Psoas muscle (tissue), 8 donors: ENCODE results near the gene ARHGAP30. TPM values are rescaled to one million over a fixed set of nuclear protein-coding genes. Genes with fewer than 3 reads are reported as not detected.

Source experiments
- ATAC-seq, 4 donors: fragments of 200-7000 bp; cut with Tn5 transposase; one replicate each; pipeline ENCODE4 v1.9.1; 2020; ENCODE audit warnings: moderate library complexity in 3 of 4, mild to moderate bottlenecking in 2 of 4
- DNase-seq, 2 donors: peaks; one replicate each; pipeline ENCODE4 v3.0.0-alpha.2; 2020
- H3K27ac ChIP-seq: fragments of 200-600 bp; one replicate; pipeline ENCODE4 v1.8.0; 2022
- H3K27me3 ChIP-seq, 3 donors: fragments of 200-600 bp in 1 of 3; one replicate each; pipeline versions ENCODE4 v1.6.1 to v1.8.0; 2013 to 2022; ENCODE audit warnings: low read length in 2 of 3, mild to moderate bottlenecking in 2 of 3, moderate library complexity in 1 of 3; ENCODE audit not compliant: insufficient read depth in 3 of 3
- H3K36me3 ChIP-seq, 2 donors: fragments of 200-600 bp in 1 of 2; one replicate each; pipeline versions ENCODE4 v1.6.1 to v1.8.0; 2013 to 2022; ENCODE audit warnings: low read depth in 1 of 2, mild to moderate bottlenecking in 1 of 2, moderate library complexity in 1 of 2; ENCODE audit not compliant: insufficient read depth in 1 of 2
- H3K4me1 ChIP-seq: fragments of 200-600 bp; one replicate; pipeline ENCODE4 v1.8.0; 2022
- H3K4me3 ChIP-seq: fragments of 200-600 bp; one replicate; pipeline ENCODE4 v1.8.0; 2022; ENCODE audit warnings: mild to moderate bottlenecking
- H3K9me3 ChIP-seq: fragments of 200-600 bp; one replicate; pipeline ENCODE4 v1.8.0; 2022
- CTCF ChIP-seq: fragments of 200-600 bp; IDR thresholded peaks from one replicate; pipeline ENCODE4 v1.8.0; 2022; ENCODE audit warnings: antibody characterized with exemption
- WGBS, 3 donors: extraction: QIAGEN DNeasy Blood & Tissue Kit; methylation state at CpG; one replicate each; pipeline versions ENCODE4 v1.1.6 to v1.1.7; 2013; 5-methylcytosine and 5-hydroxymethylcytosine counted together
- intact Hi-C, 2 donors: fragments of 100-400 bp; cut with DNase I; formaldehyde crosslinking; loops; one replicate each; pipeline versions ENCODE4 v1.11.0 to v1.14.2; 2022
- polyA plus RNA-seq, 3 donors: library from polyadenylated mRNA; stranded (reverse); fragments of 200-250 nt; gene quantifications; one replicate each; pipeline ENCODE4 v1.2.3, GENCODE V29; 2013
- total RNA-seq, 4 donors: library from RNA; stranded (reverse); fragmentation: NEBNext Ultra II Directional in 2 of 4; extraction: Animal tissue kit (Norgen Biotek cat#: 25700) in 2 of 4; gene quantifications; one replicate each; pipeline versions ENCODE4 v1.2.1 to v1.2.4, GENCODE V29; 2021 to 2023
- donor health status: healthy with polysubstance abuse.
- donor health status: DM: no; HTN: no; CAD: no; lungs with moderate emphysema.
- donor health status: Bipolar disorder and iron deficiency.
- donor health status: healthy.
- donor health status: DM: yes; HTN: yes; CAD: no.
- donor health status: DM: no; HTN: no; CAD: no.
- donor health status: DM: no; HTN: no; CAD: no.
- donor health status: DM: yes; HTN: yes; CAD: no.

ARHGAP30 gene
- total and polyA plus RNA-seq, 7 donors, result 0.44 to 3.3 (median 1.6) TPM

GRCh38 chr1:161012420-161012819 is 57.3 kb downstream of the ARHGAP30 start:
- 89 to 93% (median 91%) methylated on average over 3 of the region's 3 CpGs for WGBS, 3 donors
- Histone ChIP-seq H3K27ac (peak overlapping the region; percentile 72), H3K4me3 (no peak overlapping the region), H3K9me3 (no peaks in the 10 kb centered on the region), H3K4me1 (peaks cover 3% of the 10 kb centered on the region), H3K36me3 (no peaks in the 10 kb centered on the region), H3K27me3 (no peaks in the 10 kb centered on the region)
- TF ChIP-seq CTCF, result no peak
- DNase-seq (no peak), ATAC-seq (no peak)
- intact Hi-C loops, result no loop called here

GRCh38 chr1:161009602-161010211 is 60.0 kb downstream of the ARHGAP30 start:
- 86 to 91% (median 88%) methylated on average over 7 of the region's 7 CpGs for WGBS, 3 donors
- Histone ChIP-seq H3K9me3 (no peaks in the 10 kb centered on the region), H3K4me3 (no peak overlapping the region), H3K36me3 (no peaks in the 10 kb centered on the region), H3K4me1 (peaks cover 3% of the 10 kb centered on the region), H3K27ac (no peak overlapping the region), H3K27me3 (no peaks in the 10 kb centered on the region)
- ATAC-seq (no peak), DNase-seq (no peak)
- intact Hi-C loops, result no loop called here
- no peak for TF ChIP-seq CTCF

GRCh38 chr1:161008869-161009510 is 60.7 kb downstream of the ARHGAP30 start:
- no peak for ATAC-seq
- intact Hi-C loops, result no loop called here

GRCh38 chr1:161007369-161007768 is 62.3 kb downstream of the ARHGAP30 start:
- Histone ChIP-seq H3K27me3 (no peaks in the 10 kb centered on the region), H3K9me3 (no peaks in the 10 kb centered on the region), H3K4me3 (no peak overlapping the region), H3K36me3 (no peaks in the 10 kb centered on the region), H3K4me1 (no peaks in the 10 kb centered on the region), H3K27ac (no peak overlapping the region)
- DNase-seq (no peak), ATAC-seq (no peak)
- 94 to 97% (median 96%) methylated on average over 2 of the region's 2 CpGs for WGBS, 3 donors
- intact Hi-C loops, result no loop called here
- TF ChIP-seq CTCF, result no peak

More at GRCh38 chr1:161008869-161009510, 60.7 kb downstream of the ARHGAP30 start:
- H3K27me3 ChIP-seq, result no peaks in the 10 kb centered on the region
- no peaks in the 10 kb centered on the region for H3K9me3 ChIP-seq
- H3K4me3 ChIP-seq, result no peak overlapping the region
- no peak for DNase-seq
- no peaks in the 10 kb centered on the region for H3K36me3 ChIP-seq
- TF ChIP-seq CTCF, result no peak
- no peak overlapping the region for H3K27ac ChIP-seq
- H3K4me1 ChIP-seq, result peaks cover 2% of the 10 kb centered on the region
- WGBS, 3 donors, result 77 to 87% (median 81%) methylated on average over 4 of the region's 4 CpGs
